WTC11 (cell line): ENCODE data around the gene TP63. TPM values are rescaled to one million over a fixed set of nuclear protein-coding genes. Genes with fewer than 3 reads are reported as not detected.

ENCODE experiments used
- ATAC-seq: fragments of 200-7000 bp; cut with Tn5 transposase; 2 replicates; pipeline ENCODE4 v1.10.0; 2021; ENCODE audit warnings: mild to moderate bottlenecking, moderate library complexity
- CTCF ChIA-PET: fragments of 300-600 bp; sonication (Branson Sonifier 250); formaldehyde crosslinking; loops from one replicate; lab custom pipeline; 2021; ENCODE audit warnings: antibody characterized with exemption; lab: Charles Lee
- POLR2A ChIA-PET: fragments of 350-600 bp; sonication (Branson Sonifier 250); formaldehyde crosslinking; loops from one replicate; lab custom pipeline; 2021; ENCODE audit warnings: antibody characterized with exemption; lab: Charles Lee
- DNase-seq: peaks from one replicate; pipeline ENCODE4 v3.0.0; 2021; ENCODE audit warnings: low spot score
- H3K27ac Mint-ChIP-seq: 2 replicates; pipeline ENCODE4 v1.8.0; 2021; ENCODE audit warnings: mixed read lengths
- H3K27me3 Mint-ChIP-seq: 2 replicates; pipeline ENCODE4 v1.8.0; 2021; ENCODE audit warnings: low read depth, mild to moderate bottlenecking, moderate library complexity, mixed read lengths
- H3K36me3 Mint-ChIP-seq: 2 replicates; pipeline ENCODE4 v1.8.0; 2021; ENCODE audit warnings: mixed read lengths
- H3K4me1 Mint-ChIP-seq: 2 replicates; pipeline ENCODE4 v1.8.0; 2022; ENCODE audit warnings: mixed read lengths
- H3K4me3 Mint-ChIP-seq: 2 replicates; pipeline ENCODE4 v1.8.0; 2021; ENCODE audit warnings: mild to moderate bottlenecking, moderate library complexity, mixed read lengths
- H3K9me3 Mint-ChIP-seq: 2 replicates; pipeline ENCODE4 v1.8.0; 2021; ENCODE audit warnings: mixed read lengths
- CBFB ChIP-seq: sonication (generic); formaldehyde crosslinking; IDR thresholded peaks from 2 replicates; pipeline ENCODE4 v1.8.1; 2022; ENCODE audit warnings: mild to moderate bottlenecking, low read depth, missing genetic modification reagents
- CREB1 ChIP-seq: sonication (generic); formaldehyde crosslinking; IDR thresholded peaks from 2 replicates; pipeline ENCODE4 v1.8.0; 2023; ENCODE audit warnings: mild to moderate bottlenecking, missing genetic modification reagents
- EMX1 ChIP-seq: fragments of 250-450 bp; sonication (Bioruptor Pico); IDR thresholded peaks from 2 replicates; pipeline ENCODE4 v1.8.0; 2021; ENCODE audit warnings: mild to moderate bottlenecking
- FOXK1 ChIP-seq: sonication (generic); formaldehyde crosslinking; IDR thresholded peaks from 2 replicates; pipeline ENCODE4 v1.8.0; 2022; ENCODE audit warnings: mild to moderate bottlenecking, moderate library complexity, missing genetic modification reagents
- GTF2I ChIP-seq: fragments of 250-450 bp; sonication (Bioruptor Pico); conservative IDR thresholded peaks from 2 replicates; pipeline ENCODE4 v1.4.0; 2021; ENCODE audit warnings: mild to moderate bottlenecking
- JAZF1 ChIP-seq: fragments of 250-450 bp; sonication (Bioruptor Pico); IDR thresholded peaks from 2 replicates; pipeline ENCODE4 v1.9.0; 2021; ENCODE audit warnings: moderate library complexity, mild to moderate bottlenecking, inconsistent platforms
- NR1H2 ChIP-seq: sonication (generic); formaldehyde crosslinking; IDR thresholded peaks from 2 replicates; pipeline ENCODE4 v1.9.0; 2021; ENCODE audit warnings: mild to moderate bottlenecking, moderate library complexity, missing genetic modification reagents
- NR2C2 ChIP-seq: sonication (generic); formaldehyde crosslinking; IDR thresholded peaks from 2 replicates; pipeline ENCODE4 v1.8.0; 2022; ENCODE audit warnings: mild to moderate bottlenecking, missing genetic modification reagents
- RELA ChIP-seq: sonication (generic); formaldehyde crosslinking; IDR thresholded peaks from 2 replicates; pipeline ENCODE4 v1.8.1; 2022; ENCODE audit warnings: missing genetic modification reagents, mild to moderate bottlenecking, borderline replicate concordance
- TCF7 ChIP-seq: sonication (generic); formaldehyde crosslinking; IDR thresholded peaks from 2 replicates; pipeline ENCODE4 v1.8.0; 2022; ENCODE audit warnings: mild to moderate bottlenecking, low read depth, missing genetic modification reagents, moderate library complexity
- TEAD1 ChIP-seq: sonication (generic); formaldehyde crosslinking; IDR thresholded peaks from 2 replicates; pipeline ENCODE4 v1.8.0; 2022; ENCODE audit warnings: mild to moderate bottlenecking, missing genetic modification reagents
- ZNF121 ChIP-seq: sonication (generic); formaldehyde crosslinking; IDR thresholded peaks from 2 replicates; pipeline ENCODE4 v1.8.0; 2023; ENCODE audit warnings: missing genetic modification reagents
- total RNA-seq: library from RNA; stranded (reverse); gene quantifications from 3 replicates; pipeline ENCODE4 v1.2.3, GENCODE V29; 2021
- TF ChIP-seq, protein P1 (sequence below): fragments of 200-600 bp; IDR thresholded peaks from 2 replicates; pipeline ENCODE4 v1.8.0; 2022; ENCODE audit warnings: antibody characterized with exemption
- TF ChIP-seq, protein P2 (sequence below): sonication (generic); formaldehyde crosslinking; IDR thresholded peaks from 2 replicates; pipeline ENCODE4 v1.8.0; 2023; ENCODE audit warnings: missing genetic modification reagents
- TF ChIP-seq, protein P3 (sequence below): sonication (generic); formaldehyde crosslinking; IDR thresholded peaks from 2 replicates; pipeline ENCODE4 v1.8.0; 2022; ENCODE audit warnings: mild to moderate bottlenecking, missing genetic modification reagents
- TF ChIP-seq, protein P4 (sequence below): fragments of 250-450 bp; sonication (Bioruptor Pico); IDR thresholded peaks from 2 replicates; pipeline ENCODE4 v1.8.0; 2021; ENCODE audit warnings: mild to moderate bottlenecking
- TF ChIP-seq, protein P5 (sequence below): sonication (generic); formaldehyde crosslinking; IDR thresholded peaks from 2 replicates; pipeline ENCODE4 v1.8.1; 2023; ENCODE audit warnings: mild to moderate bottlenecking, missing genetic modification reagents, borderline replicate concordance
- TF ChIP-seq, protein P6 (sequence below): sonication (generic); formaldehyde crosslinking; IDR thresholded peaks from 2 replicates; pipeline ENCODE4 v1.8.1; 2023; ENCODE audit warnings: mild to moderate bottlenecking, missing genetic modification reagents

Gene TP63
- total RNA-seq, 1 experiment from 2014 or later: 0.09 TPM

DNA sequence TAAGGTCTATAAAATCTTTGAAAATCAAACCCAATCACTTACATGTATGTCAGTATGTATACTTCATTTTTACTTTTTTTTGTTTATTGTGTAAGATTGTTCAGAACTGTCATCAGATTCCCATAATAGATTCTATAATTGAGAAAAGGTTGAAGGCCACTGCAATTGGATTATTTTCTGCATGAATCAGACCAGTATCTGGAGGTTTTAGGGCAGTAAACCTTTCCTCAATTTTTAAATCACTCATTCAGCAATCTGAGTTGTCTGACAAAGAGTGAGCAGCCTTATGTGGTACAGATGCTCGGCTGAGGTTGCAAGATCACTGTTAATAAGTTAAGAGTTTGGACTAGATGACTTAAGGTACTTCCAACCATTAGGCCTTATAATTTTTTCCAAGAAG lies 96.0 kb downstream of the TP63 start (continued):
- TF ChIP-seq, protein P1, sequence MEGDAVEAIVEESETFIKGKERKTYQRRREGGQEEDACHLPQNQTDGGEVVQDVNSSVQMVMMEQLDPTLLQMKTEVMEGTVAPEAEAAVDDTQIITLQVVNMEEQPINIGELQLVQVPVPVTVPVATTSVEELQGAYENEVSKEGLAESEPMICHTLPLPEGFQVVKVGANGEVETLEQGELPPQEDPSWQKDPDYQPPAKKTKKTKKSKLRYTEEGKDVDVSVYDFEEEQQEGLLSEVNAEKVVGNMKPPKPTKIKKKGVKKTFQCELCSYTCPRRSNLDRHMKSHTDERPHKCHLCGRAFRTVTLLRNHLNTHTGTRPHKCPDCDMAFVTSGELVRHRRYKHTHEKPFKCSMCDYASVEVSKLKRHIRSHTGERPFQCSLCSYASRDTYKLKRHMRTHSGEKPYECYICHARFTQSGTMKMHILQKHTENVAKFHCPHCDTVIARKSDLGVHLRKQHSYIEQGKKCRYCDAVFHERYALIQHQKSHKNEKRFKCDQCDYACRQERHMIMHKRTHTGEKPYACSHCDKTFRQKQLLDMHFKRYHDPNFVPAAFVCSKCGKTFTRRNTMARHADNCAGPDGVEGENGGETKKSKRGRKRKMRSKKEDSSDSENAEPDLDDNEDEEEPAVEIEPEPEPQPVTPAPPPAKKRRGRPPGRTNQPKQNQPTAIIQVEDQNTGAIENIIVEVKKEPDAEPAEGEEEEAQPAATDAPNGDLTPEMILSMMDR: no peak
- TF ChIP-seq FOXK1 (CRISPR knock-in tag): no peak
- TF ChIP-seq EMX1 (CRISPR knock-in tag): no peak
- no peak for TF ChIP-seq RELA (CRISPR knock-in tag)
- no peak for TF ChIP-seq CREB1 (CRISPR knock-in tag)
- TF ChIP-seq TEAD1 (CRISPR knock-in tag): no peak
- TF ChIP-seq, protein P2, sequence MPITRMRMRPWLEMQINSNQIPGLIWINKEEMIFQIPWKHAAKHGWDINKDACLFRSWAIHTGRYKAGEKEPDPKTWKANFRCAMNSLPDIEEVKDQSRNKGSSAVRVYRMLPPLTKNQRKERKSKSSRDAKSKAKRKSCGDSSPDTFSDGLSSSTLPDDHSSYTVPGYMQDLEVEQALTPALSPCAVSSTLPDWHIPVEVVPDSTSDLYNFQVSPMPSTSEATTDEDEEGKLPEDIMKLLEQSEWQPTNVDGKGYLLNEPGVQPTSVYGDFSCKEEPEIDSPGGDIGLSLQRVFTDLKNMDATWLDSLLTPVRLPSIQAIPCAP (CRISPR knock-in tag): no peak
- TF ChIP-seq, protein P3, sequence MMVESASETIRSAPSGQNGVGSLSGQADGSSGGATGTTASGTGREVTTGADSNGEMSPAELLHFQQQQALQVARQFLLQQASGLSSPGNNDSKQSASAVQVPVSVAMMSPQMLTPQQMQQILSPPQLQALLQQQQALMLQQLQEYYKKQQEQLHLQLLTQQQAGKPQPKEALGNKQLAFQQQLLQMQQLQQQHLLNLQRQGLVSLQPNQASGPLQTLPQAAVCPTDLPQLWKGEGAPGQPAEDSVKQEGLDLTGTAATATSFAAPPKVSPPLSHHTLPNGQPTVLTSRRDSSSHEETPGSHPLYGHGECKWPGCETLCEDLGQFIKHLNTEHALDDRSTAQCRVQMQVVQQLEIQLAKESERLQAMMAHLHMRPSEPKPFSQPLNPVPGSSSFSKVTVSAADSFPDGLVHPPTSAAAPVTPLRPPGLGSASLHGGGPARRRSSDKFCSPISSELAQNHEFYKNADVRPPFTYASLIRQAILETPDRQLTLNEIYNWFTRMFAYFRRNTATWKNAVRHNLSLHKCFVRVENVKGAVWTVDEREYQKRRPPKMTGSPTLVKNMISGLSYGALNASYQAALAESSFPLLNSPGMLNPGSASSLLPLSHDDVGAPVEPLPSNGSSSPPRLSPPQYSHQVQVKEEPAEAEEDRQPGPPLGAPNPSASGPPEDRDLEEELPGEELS (CRISPR knock-in tag): no peak

DNA sequence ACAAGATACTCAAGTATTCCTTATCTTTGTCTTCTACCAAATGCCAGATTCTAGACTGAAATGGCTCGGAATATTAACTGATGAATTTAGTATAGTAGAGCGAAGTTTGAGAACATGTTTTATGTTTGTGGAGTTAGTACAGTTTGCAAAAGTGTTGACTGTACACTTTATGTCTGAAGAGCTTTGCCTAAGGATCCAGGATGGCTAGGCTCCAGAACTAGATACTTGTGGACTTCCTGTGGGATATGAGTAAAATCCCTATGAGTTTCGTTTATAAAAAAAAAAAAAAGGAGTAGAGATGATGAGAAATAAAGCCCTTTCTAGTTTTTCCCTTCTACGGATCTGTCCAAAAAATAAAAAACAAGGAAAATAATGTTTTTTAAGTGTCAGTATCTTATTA lies 96.7 kb downstream of the TP63 start:
- H3K4me1 Mint-ChIP-seq: peaks cover 10% of the 10 kb centered on the region
- H3K27me3 Mint-ChIP-seq: no peaks in the 10 kb centered on the region
- ChIA-PET POLR2A (no interaction called here), CTCF (no interaction called here)
- no peak for ATAC-seq
- H3K4me3 Mint-ChIP-seq: no peak overlapping the region
- TF ChIP-seq NR2C2 (CRISPR knock-in tag) (no peak), RELA (CRISPR knock-in tag) (no peak), CBFB (CRISPR knock-in tag) (no peak), TEAD1 (CRISPR knock-in tag) (no peak), ZNF121 (no peak), JAZF1 (CRISPR knock-in tag) (no peak), EMX1 (CRISPR knock-in tag) (no peak), NR1H2 (CRISPR knock-in tag) (no peak), TCF7 (CRISPR knock-in tag) (no peak), GTF2I (no peak)
- TF ChIP-seq, protein P4, sequence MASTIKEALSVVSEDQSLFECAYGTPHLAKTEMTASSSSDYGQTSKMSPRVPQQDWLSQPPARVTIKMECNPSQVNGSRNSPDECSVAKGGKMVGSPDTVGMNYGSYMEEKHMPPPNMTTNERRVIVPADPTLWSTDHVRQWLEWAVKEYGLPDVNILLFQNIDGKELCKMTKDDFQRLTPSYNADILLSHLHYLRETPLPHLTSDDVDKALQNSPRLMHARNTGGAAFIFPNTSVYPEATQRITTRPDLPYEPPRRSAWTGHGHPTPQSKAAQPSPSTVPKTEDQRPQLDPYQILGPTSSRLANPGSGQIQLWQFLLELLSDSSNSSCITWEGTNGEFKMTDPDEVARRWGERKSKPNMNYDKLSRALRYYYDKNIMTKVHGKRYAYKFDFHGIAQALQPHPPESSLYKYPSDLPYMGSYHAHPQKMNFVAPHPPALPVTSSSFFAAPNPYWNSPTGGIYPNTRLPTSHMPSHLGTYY (CRISPR knock-in tag): no peak
- TF ChIP-seq, protein P5, sequence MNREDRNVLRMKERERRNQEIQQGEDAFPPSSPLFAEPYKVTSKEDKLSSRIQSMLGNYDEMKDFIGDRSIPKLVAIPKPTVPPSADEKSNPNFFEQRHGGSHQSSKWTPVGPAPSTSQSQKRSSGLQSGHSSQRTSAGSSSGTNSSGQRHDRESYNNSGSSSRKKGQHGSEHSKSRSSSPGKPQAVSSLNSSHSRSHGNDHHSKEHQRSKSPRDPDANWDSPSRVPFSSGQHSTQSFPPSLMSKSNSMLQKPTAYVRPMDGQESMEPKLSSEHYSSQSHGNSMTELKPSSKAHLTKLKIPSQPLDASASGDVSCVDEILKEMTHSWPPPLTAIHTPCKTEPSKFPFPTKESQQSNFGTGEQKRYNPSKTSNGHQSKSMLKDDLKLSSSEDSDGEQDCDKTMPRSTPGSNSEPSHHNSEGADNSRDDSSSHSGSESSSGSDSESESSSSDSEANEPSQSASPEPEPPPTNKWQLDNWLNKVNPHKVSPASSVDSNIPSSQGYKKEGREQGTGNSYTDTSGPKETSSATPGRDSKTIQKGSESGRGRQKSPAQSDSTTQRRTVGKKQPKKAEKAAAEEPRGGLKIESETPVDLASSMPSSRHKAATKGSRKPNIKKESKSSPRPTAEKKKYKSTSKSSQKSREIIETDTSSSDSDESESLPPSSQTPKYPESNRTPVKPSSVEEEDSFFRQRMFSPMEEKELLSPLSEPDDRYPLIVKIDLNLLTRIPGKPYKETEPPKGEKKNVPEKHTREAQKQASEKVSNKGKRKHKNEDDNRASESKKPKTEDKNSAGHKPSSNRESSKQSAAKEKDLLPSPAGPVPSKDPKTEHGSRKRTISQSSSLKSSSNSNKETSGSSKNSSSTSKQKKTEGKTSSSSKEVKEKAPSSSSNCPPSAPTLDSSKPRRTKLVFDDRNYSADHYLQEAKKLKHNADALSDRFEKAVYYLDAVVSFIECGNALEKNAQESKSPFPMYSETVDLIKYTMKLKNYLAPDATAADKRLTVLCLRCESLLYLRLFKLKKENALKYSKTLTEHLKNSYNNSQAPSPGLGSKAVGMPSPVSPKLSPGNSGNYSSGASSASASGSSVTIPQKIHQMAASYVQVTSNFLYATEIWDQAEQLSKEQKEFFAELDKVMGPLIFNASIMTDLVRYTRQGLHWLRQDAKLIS (CRISPR knock-in tag): no peak
- TF ChIP-seq, protein P6, sequence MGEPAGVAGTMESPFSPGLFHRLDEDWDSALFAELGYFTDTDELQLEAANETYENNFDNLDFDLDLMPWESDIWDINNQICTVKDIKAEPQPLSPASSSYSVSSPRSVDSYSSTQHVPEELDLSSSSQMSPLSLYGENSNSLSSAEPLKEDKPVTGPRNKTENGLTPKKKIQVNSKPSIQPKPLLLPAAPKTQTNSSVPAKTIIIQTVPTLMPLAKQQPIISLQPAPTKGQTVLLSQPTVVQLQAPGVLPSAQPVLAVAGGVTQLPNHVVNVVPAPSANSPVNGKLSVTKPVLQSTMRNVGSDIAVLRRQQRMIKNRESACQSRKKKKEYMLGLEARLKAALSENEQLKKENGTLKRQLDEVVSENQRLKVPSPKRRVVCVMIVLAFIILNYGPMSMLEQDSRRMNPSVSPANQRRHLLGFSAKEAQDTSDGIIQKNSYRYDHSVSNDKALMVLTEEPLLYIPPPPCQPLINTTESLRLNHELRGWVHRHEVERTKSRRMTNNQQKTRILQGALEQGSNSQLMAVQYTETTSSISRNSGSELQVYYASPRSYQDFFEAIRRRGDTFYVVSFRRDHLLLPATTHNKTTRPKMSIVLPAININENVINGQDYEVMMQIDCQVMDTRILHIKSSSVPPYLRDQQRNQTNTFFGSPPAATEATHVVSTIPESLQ (CRISPR knock-in tag): no peak
- TF ChIP-seq, protein P2 (CRISPR knock-in tag): no peak
- H3K27ac Mint-ChIP-seq: no peak overlapping the region
- DNase-seq: no peak
- no peaks in the 10 kb centered on the region for H3K36me3 Mint-ChIP-seq
- no peaks in the 10 kb centered on the region for H3K9me3 Mint-ChIP-seq
